Measurements from ENCODE around the gene TMEM50B.
A peak's percentile ranks its signal among the peaks of the same experiment; 100 is the strongest.
"Not testable (repeated sequence)": the region's sequence is repeated elsewhere in the genome, so short reads cannot be mapped to it uniquely, and the experiment has no call there.

Gene TMEM50B

DNA sequence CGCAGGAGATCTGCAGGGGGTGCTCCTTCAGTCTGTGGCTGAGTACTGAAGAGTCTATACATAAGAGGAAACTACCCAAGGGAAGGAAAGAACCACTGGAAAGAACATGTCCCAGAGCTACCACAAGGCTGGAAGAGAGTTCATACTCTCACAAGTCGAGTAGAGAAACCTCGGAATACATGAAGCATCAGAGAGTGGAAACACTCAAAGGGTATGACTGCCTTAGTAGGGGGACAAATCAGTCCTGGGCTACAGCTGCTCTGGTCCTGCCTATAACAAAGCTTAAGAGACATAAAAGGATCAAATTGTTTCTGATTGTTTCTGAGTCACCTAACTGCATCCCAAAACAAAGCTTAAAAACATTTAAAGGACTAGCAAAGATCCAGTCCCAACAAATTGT is 27.4 kb downstream of the TMEM50B start:
- Mint-ChIP-seq H3K4me1 (ENCODE audit: low read depth) (no peaks in the 10 kb centered on the region), H3K9me3 (ENCODE audit: low read depth) (no peaks in the 10 kb centered on the region), H3K27ac (no peak overlapping the region)

GRCh38 chr21:33451634-33452071 is 28.1 kb downstream of the TMEM50B start:
- Mint-ChIP-seq H3K27ac (no peak overlapping the region), H3K4me3 (no peak overlapping the region), H3K9me3 (ENCODE audit: low read depth) (no peaks in the 10 kb centered on the region), H3K27me3 (no peaks in the 10 kb centered on the region), H3K4me1 (ENCODE audit: low read depth) (no peaks in the 10 kb centered on the region), H3K36me3 (peaks cover 2% of the 10 kb centered on the region)

More for the DNA sequence above, 27.4 kb downstream of the TMEM50B start:
- H3K4me3 Mint-ChIP-seq: no peak overlapping the region
- no peaks in the 10 kb centered on the region for H3K27me3 Mint-ChIP-seq
- peaks cover 2% of the 10 kb centered on the region for H3K36me3 Mint-ChIP-seq

- peaks cover 3% of the 10 kb centered on the region for H3K4me1 Mint-ChIP-seq (ENCODE audit: low read depth)
- no peak overlapping the region for H3K27ac Mint-ChIP-seq
- H3K27me3 Mint-ChIP-seq: no peaks in the 10 kb centered on the region
- H3K36me3 Mint-ChIP-seq: peaks cover 2% of the 10 kb centered on the region
- no peak overlapping the region for H3K4me3 Mint-ChIP-seq
- no peaks in the 10 kb centered on the region for H3K9me3 Mint-ChIP-seq (ENCODE audit: low read depth)
These were observed 30.2 kb downstream of the TMEM50B start for GRCh38 chr21:33449616-33450015.

- not testable (repeated sequence) for H3K27me3 Mint-ChIP-seq; H3K36me3 Mint-ChIP-seq; H3K4me1 Mint-ChIP-seq (ENCODE audit: low read depth); H3K9me3 Mint-ChIP-seq (ENCODE audit: low read depth); H3K4me3 Mint-ChIP-seq; H3K27ac Mint-ChIP-seq
These were observed 33.2 kb downstream of the TMEM50B start for GRCh38 chr21:33446620-33447019.

DNA sequence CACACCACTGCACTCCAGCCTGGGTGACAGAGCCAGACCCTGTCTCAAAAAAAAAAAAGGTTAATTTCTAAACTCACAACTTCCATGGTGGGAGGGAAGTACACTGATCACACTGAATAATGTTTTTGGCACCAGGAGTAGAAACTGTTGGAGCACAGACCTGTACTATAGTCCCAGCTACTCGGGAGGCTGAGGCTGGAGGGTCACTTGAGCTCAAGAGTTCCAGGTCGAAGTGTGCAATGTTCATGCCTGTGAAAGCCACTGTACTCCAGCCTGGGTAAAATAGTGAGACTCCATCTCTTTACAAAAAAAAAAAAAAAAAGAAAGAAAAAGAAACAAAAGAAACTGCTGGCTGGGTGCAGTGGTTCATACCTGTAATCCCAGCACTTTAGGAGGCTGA is 35.3 kb downstream of the TMEM50B start:
- Mint-ChIP-seq H3K4me1 (ENCODE audit: low read depth) (peaks cover 7% of the 10 kb centered on the region), H3K4me3 (no peak overlapping the region), H3K27me3 (no peaks in the 10 kb centered on the region), H3K36me3 (peaks cover 4% of the 10 kb centered on the region), H3K9me3 (ENCODE audit: low read depth) (no peaks in the 10 kb centered on the region), H3K27ac (no peak overlapping the region)

GRCh38 chr21:33443194-33443593 is 36.6 kb downstream of the TMEM50B start:
- Mint-ChIP-seq H3K4me3 (no peak overlapping the region), H3K9me3 (ENCODE audit: low read depth) (no peaks in the 10 kb centered on the region), H3K36me3 (peaks cover 7% of the 10 kb centered on the region), H3K27ac (no peak overlapping the region), H3K27me3 (no peaks in the 10 kb centered on the region), H3K4me1 (ENCODE audit: low read depth) (peaks cover 7% of the 10 kb centered on the region)

GRCh38 chr21:33441489-33442477 is 38.0 kb downstream of the TMEM50B start:
- Mint-ChIP-seq H3K9me3 (ENCODE audit: low read depth) (no peaks in the 10 kb centered on the region), H3K36me3 (peaks cover 7% of the 10 kb centered on the region), H3K4me1 (ENCODE audit: low read depth) (peaks cover 8% of the 10 kb centered on the region), H3K4me3 (no peak overlapping the region), H3K27ac (no peak overlapping the region), H3K27me3 (no peaks in the 10 kb centered on the region)

DNA sequence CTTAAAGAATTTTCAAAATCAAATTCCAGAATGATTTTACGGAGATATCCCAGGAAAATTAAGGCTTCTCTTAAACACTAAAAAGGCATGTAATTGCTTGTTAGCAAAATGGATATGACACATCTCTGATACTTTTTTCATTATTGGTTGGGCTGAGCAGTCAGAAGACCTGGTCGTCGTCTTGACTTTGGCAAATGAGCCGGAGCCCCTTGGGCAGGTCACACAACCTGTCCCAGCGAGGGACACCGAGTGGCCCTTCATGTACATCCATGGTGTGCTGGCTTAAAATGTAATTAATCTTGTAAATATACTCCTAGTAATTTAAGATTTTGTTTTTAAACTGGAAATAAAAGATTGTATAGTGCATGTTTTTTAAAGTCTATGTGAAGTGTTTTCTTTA is 42.6 kb downstream of the TMEM50B start:
- Mint-ChIP-seq H3K36me3 (peaks cover 16% of the 10 kb centered on the region), H3K4me3 (no peak overlapping the region), H3K27ac (peak overlapping the region; percentile 58), H3K9me3 (ENCODE audit: low read depth) (no peaks in the 10 kb centered on the region), H3K27me3 (no peaks in the 10 kb centered on the region), H3K4me1 (ENCODE audit: low read depth) (peaks cover 29% of the 10 kb centered on the region)

- no peaks in the 10 kb centered on the region for H3K27me3 Mint-ChIP-seq
- peaks cover 17% of the 10 kb centered on the region for H3K36me3 Mint-ChIP-seq
- peak overlapping the region; percentile 95 for H3K27ac Mint-ChIP-seq
- no peaks in the 10 kb centered on the region for H3K9me3 Mint-ChIP-seq (ENCODE audit: low read depth)
- H3K4me3 Mint-ChIP-seq: peak overlapping the region; percentile 72
- peaks cover 25% of the 10 kb centered on the region for H3K4me1 Mint-ChIP-seq (ENCODE audit: low read depth)
These were observed 44.9 kb downstream of the TMEM50B start for GRCh38 chr21:33434770-33435360.

DNA sequence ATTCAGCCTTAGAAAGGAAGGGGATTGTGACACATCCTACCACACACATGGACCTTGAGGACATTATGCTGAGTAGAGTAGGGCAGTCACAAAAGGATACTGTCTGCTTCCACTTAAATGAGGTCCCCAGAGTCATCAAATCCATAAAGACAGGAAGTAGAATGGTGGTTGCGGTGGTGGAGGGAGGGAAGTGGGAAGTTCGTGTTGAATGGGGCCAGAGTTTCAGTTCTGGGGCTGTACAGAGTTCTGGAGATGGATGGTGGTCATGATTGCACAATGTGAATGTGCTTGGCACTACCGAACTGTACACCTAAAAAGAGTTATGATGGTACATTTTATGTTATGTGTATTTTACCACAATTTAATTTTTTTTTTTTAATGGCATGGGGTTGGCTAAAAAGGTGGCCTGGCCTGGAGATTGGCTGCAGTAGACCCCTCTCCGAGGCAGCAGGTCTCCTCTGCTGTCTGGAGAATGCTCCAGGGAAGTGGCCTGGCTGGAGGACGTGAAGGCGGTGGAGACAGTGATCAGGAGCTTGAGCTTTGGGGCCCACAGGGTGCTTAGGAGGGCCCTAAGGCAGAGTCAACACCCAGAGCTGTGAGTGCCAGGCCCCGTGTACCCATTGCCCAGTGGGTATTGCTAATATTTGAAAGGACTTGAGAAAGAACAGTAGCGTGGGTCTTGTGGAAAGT is 46.2 kb downstream of the TMEM50B start:
- Mint-ChIP-seq H3K36me3 (peaks cover 17% of the 10 kb centered on the region), H3K27me3 (no peaks in the 10 kb centered on the region), H3K27ac (peak overlapping the region; percentile 78), H3K4me3 (peak overlapping the region; percentile 13), H3K9me3 (ENCODE audit: low read depth) (no peaks in the 10 kb centered on the region), H3K4me1 (ENCODE audit: low read depth) (peaks cover 25% of the 10 kb centered on the region)

- H3K36me3 Mint-ChIP-seq: peaks cover 17% of the 10 kb centered on the region
- H3K9me3 Mint-ChIP-seq (ENCODE audit: low read depth): no peaks in the 10 kb centered on the region
- H3K27ac Mint-ChIP-seq: peak overlapping the region; percentile 78
- H3K4me3 Mint-ChIP-seq: no peak overlapping the region
- H3K27me3 Mint-ChIP-seq: no peaks in the 10 kb centered on the region
- peaks cover 25% of the 10 kb centered on the region for H3K4me1 Mint-ChIP-seq (ENCODE audit: low read depth)
These were observed 46.8 kb downstream of the TMEM50B start for GRCh38 chr21:33433001-33433400.

GRCh38 chr21:33432496-33432895 is 47.3 kb downstream of the TMEM50B start:
- Mint-ChIP-seq H3K27me3 (no peaks in the 10 kb centered on the region), H3K4me3 (no peak overlapping the region), H3K9me3 (ENCODE audit: low read depth) (no peaks in the 10 kb centered on the region), H3K27ac (peak overlapping the region; percentile 66), H3K36me3 (peaks cover 17% of the 10 kb centered on the region), H3K4me1 (ENCODE audit: low read depth) (peaks cover 25% of the 10 kb centered on the region)

GRCh38 chr21:33430858-33431257 is 48.9 kb downstream of the TMEM50B start:
- H3K36me3 Mint-ChIP-seq: peaks cover 17% of the 10 kb centered on the region
- no peaks in the 10 kb centered on the region for H3K9me3 Mint-ChIP-seq (ENCODE audit: low read depth)
- no peak overlapping the region for H3K4me3 Mint-ChIP-seq
- peaks cover 24% of the 10 kb centered on the region for H3K4me1 Mint-ChIP-seq (ENCODE audit: low read depth)
- H3K27me3 Mint-ChIP-seq: no peaks in the 10 kb centered on the region
- no peak overlapping the region for H3K27ac Mint-ChIP-seq

DNA sequence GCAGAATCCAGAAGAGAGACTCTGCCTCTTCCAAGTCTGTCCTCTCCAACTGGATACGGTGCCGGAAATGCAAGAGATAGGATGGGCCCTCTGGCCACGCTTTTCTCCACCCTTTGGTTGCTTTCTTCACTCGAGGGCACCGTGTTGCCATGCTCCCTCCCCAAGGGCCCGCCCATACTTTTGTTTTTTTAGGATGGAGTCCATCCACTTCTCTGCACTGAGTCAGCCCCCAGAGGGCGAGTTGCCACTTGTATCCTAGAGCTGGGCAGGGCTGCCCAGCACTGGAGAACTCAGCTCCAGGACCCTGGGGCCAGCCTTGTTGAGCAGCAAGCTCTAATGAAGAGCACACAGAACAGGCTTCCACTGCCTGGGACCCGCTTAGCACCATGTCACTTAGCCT is 51.1 kb downstream of the TMEM50B start:
- H3K9me3 Mint-ChIP-seq (ENCODE audit: low read depth): no peaks in the 10 kb centered on the region
- H3K36me3 Mint-ChIP-seq: peaks cover 11% of the 10 kb centered on the region
- H3K4me3 Mint-ChIP-seq: no peak overlapping the region
- H3K27me3 Mint-ChIP-seq: no peaks in the 10 kb centered on the region
- no peak overlapping the region for H3K27ac Mint-ChIP-seq
- H3K4me1 Mint-ChIP-seq (ENCODE audit: low read depth): peaks cover 8% of the 10 kb centered on the region

DNA sequence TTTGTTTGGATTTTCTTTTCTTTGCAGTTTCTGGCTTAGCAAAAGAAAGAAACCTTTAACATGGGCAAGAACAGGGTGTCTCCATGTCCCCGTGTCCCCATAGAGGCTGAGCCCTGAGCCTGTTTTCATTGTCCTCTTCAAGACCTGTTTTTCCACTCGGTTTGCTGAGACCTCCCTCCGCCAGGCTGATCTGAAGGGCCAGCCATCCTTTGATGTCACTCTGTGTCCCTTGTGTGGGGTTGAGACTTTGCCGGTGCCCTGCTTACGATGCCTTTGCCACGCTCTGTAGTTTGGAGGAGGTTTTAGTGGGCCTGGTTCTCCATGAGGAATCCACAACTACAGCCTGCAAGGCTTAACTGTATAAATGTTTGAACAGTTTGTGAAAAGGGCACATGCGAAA is 52.7 kb downstream of the TMEM50B start:
- Mint-ChIP-seq H3K27me3 (no peaks in the 10 kb centered on the region), H3K9me3 (ENCODE audit: low read depth) (no peaks in the 10 kb centered on the region), H3K36me3 (peaks cover 2% of the 10 kb centered on the region), H3K4me1 (ENCODE audit: low read depth) (peaks cover 1% of the 10 kb centered on the region), H3K4me3 (no peak overlapping the region), H3K27ac (no peak overlapping the region)
